Skin of body (tissue), 2 donors: ENCODE results near the gene ONECUT3. TPM values are rescaled to one million over a fixed set of nuclear protein-coding genes. Genes with fewer than 3 reads are reported as not detected.
"Not testable (repeated sequence)": the region's sequence is repeated elsewhere in the genome, so short reads cannot be mapped to it uniquely, and the experiment has no call there.

Experiments used
- DNase-seq: peaks from one replicate; lab custom pipeline; 2025; lab: John Stamatoyannopoulos, UW
- total RNA-seq: library from RNA; depleted of rRNA; stranded (reverse); fragments of >200 nt; gene quantifications from one replicate; pipeline ENCODE4 v1.2.3, GENCODE V29; 2014

ONECUT3 gene
- not detected for total RNA-seq

DNA sequence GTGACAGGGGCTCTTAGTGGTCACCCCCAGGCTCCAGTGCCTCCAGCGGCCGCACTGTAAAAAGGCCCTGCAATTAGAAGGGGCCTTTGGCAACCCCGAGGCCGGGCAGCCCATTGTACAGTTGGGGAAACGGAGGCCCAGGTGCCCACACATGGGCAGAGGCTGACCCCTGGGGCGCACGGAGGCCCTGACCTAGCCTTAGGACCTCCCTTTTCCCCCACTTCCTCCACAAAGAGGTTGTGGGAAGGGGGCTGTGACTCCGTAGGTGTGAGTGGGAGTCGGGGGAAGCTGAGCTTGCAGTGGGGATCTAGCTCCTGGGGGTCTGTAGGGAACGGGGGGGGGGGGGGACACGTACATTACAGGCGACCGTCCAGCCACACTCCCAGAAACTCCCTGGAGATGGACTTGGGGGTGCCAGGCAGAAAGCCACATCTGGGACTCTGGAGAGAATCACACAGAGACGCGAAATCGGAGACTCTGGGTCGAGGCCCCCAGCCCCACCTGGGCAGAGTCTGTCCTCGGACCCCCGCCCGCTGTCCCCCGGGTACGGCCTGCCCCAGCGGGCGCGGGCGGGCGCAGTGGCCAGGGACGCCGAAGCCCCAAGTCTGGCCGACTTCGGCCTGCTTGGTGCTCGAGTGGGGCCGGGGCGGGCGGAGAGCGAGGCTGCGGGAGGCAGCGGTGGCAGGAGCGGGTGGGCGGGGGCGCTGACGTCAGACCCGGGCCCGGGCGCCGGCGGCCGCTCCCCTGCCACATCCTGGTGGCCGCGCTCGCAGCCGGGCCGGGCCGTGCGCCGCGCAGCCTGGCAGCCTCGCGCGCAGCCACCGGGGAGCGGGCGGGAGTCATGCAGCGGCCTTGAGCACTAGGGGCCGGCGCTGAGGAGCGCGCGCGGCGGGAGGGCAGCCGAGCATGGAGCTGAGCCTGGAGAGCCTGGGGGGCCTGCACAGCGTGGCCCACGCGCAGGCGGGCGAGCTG is at the start of gene ONECUT3:
Gene ONECUT3, plus strand, starts transcription at position 750 of the 972 bp plus-strand sequence. Its CDS starts 157 bp downstream, at position 907.
- no peak for DNase-seq

DNA sequence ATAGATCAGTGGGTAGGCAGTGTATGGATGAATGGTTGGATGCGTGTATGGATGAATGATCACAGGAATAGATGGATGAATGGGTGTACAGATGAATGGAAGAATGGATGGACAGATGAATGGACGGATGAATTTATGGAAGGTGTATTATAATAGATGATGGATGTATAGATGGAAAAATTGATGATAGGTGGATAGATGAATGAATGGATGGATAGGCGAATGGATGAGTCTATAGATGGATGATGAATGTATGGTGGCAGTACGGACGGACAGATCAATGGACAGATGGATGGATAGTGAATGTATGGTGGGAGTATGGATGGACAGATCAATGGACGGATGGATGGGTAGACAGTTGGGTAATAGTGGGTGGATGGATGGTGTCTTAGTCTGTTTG is 49.0 kb upstream of the ONECUT3 start:
- no peak for DNase-seq

DNA sequence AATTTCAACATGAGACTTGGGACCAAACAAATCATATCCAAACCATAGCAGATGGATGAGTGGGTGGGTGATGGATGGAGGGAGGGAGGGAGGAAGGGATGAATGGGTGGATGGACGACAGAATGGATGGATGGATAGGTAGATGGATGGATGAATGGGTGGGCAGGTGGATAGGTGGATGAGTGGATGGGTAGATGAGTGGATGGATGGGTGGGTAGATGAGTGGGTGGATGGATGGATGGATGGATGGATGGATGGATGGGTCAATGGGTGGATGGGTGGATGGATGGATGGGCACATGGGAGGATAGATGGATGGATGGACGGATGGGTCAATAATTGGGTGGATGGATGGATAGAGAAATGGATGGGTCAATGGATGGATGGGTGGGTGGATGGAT is 47.9 kb upstream of the ONECUT3 start:
- DNase-seq: no peak

DNA sequence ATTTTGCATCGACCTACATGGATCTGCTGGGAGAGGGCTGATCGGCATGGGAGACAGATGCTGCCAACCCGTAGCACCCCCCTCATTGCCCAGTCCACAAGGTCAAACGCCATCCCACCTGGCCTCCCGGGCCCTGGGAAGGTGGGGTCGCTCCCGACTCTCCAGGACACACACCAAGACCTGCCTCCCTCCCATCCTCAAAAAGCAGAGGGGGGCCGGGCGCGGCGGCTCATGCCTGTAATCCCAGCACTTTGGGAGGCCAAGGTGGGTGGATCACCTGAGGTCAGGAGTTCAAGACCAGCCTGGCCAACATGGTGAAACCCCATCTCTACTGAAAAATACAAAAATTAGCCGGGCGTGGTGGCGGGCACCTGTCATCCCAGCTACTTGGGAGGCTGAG is 46.7 kb upstream of the ONECUT3 start:
- not testable (repeated sequence) for DNase-seq

DNA sequence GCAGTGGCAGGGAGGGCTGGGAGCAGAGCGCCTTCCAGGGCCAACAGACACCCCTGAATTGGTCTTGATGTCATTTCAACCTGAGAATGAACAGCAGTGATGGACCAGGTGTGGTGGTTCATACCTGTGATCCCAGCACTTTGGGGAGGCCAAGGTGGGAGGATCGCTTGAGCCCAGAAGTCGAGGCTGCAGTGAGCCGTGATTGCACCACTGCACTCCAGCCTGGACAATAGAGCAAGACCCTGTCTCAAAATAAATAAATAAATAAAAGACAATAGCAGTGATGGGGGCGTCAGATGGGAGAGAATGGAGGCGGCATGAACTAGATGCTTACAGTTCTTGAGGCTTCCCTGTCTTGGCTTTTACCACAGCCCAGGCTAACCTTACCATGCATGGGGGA is 46.1 kb upstream of the ONECUT3 start:
- DNase-seq: no peak

DNA sequence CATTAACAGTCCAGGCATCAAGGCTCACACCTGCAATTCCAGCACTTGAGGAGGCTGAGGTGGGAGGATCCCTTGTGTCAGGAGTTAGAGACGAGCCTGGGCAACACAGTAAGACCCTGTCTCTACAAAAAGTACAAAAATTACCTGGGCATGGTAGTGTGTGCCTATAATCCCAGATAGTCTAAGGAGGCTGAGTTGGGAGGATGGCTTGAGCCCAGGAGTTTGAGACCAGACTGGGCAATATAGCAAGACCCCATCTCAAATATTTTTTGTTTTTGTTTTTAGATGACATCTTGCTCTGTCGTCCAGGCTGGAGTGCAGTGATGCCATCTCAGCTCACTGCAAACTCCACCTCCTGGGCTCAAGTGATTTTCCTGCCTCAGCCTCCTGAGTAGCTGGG is 40.1 kb upstream of the ONECUT3 start:
- no peak for DNase-seq

DNA sequence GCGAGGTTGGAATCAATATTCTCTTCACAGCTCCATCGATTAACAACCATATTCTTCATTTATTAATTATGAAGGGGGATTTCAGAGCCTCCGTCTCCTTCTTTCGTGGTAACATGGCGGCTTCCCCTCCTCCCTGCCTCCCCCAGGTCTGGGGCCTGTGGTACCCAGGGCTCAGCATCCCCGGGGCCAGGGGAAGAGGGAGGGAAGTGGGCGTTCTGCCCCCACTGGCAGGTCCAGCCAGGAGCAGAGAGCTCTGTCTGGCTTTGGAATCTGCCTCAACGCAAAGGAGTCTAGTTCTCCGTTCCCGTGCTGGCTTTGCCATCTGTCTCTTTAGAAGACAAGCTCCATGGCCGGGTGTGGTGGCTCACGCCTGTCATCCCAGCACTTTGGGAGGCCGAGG is 37.8 kb upstream of the ONECUT3 start:
- DNase-seq: no peak

DNA sequence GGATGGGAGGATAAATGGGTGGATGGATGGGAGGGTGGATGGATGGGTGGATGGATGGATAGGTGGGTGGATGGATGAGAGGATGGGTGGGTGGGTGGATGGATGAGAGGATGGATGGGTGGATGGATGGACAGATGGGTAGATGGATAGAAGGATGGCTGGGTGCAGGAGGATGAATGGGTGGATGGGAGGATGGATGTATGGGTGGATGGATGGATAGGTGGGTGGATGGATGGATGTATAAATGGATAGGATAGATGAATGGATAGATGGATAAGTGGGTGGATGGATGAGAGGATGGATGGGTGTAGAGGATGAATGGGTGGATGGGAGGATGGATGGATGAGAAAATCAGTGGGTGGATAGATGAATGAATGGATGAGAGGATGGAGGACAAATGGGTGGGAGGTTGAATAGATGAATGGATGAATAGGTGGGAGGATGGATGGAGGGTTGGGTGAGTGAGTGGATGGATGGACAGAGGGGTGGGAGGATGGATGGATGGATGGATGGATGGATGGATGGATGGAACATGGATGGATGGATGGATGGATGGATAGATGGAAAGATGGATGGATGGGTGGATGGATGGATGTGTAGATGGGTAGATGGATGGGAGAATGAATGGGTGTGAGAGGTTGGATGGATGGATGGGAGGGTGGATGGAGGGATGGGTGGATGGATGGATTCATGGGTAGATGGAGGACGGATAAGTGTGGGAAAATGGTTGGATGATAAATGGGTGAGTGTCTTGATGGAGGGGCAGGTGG is 35.9 kb upstream of the ONECUT3 start:
- no peak for DNase-seq

DNA sequence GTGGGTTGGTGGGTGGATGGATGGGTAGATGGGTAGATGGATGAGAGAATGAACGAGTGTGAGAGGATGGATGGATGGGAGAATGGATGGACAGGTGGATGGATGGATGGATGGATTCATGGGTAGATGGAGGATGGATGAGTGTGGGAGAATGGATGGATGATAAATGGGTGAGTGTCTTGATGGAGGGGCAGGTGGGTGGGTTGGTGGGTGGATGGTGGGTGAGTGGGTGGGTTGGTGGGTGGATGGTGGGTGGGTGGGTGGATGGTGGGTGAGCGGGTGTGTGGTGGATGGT is 35.4 kb upstream of the ONECUT3 start:
- no peak for DNase-seq

DNA sequence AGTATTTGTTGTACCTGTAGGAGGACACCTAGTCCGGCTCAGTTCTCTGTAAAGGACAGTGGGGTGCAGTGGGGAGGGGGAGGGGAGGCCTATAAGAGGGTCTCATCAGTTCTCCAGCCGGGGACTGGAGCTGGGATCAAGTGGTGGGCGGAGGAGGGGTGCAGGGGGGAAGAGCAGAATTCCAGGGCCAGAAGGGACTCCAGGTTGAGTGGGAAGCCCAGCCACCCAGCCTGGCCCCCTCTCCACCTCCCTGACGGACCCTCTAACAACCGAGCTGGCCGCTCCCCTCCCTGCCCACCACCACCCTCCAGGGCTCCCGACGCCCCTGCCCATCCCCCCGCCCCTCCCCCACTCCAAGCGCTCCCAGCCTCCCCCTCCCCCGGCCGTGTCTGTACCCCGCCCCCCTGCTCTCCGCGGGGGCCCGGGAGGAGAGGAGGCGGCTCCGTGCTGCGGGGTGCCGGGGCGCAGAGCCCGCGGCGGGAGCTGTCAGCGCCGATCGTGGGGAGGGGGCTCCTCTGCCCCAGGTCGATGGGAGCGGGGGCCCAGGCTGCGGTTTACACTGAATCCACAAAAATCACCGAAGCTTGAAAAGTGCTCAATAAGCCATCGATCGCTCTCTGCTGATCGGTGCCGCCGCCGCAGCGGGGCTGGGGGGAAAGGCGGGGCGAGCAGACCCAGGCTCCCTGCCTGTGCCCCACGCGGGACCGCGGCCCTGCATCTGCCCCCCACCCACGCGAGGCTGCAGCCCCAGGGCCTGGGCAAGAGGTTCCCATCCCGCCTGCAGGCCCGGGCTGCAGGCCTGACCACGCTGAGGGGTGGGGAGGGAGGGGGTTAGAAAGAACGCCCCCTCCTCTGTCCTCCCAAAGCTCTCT is 34.6 kb upstream of the ONECUT3 start:
- no peak for DNase-seq

DNA sequence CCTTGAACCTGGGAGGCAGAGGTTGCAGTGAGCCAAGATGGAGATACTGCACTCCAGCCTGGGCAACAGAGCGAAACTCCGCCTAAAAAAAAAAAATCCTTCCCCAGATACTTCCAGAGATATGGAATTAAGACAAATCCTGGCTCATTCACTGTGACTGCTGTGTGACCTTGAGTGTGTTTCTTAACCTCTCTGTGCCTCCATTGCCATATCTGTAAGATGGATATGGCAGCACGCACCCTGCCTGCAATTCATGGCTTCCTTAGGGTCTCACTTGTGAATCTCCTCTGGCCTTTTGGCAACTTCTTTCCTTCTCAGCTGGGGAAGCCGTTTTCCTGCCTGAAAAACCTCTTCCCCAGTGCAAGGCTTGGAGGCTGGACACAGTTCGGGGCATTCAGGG is 33.8 kb upstream of the ONECUT3 start:
- DNase-seq: no peak

DNA sequence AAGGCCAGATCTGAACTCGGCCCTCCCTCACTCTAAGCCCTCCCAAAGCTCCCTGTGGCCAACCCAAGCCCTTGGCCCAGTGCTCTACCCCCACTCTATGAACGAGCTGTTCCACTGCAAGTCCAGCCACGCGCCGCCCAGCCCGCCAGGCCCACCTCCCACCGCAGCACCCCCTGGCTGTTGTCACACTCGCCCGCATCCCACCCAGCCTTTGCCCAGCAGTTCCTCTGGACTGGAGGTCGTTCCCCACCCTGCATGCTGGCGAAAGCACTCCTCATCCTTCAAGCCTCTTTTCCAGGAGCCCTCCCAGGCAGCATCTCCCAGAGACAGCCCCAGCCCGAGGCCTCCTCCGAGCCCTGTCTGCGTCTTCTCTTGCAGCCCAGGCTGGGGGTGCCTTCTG is 33.1 kb upstream of the ONECUT3 start:
- no peak for DNase-seq

DNA sequence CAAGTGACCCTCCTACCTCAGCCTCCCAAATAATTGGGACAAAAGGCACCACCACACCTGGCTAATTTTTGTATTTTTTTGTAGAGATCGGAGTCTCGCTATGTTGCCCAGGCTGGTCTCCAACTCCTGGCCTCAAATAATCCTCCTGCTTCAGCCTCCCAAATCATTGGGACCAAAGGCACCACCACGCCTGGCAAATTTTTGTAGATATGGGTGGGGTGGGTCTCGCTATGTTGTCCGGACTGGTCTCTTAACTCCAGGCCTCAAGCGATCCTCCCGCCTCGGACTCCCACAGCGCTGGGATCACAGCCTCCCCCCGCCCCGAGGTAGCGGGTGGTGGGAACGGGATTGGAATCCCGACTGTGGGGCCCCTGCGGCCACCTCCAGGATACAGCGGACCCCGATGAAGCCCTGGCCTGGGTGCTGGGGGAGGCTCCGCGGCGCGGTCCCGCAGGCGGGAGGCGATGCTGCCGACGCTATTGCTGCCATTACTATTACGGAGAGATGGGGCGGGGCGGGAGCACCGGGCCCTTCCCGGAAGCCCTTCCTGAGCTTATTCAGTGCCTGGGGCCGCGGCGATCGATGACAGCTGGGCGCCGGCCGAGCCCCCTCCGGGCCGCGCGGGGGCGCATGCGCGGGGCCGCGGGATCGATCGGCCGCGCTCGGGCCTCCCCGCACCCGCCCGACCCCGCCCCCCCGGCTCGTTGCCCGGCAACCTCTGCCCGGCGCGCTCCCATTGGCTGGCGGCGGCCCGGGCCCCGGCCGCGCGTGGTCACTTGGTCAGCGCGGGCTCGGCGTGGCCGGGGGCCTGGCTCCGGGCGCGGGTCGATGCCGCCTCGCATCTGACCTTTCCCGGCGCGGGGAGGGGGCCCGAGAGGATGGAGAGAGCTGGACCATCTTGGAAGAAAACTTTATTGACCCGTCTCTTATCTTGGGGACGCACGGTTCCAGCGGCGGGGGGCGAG is 27.9 kb upstream of the ONECUT3 start:
- no peak for DNase-seq

DNA sequence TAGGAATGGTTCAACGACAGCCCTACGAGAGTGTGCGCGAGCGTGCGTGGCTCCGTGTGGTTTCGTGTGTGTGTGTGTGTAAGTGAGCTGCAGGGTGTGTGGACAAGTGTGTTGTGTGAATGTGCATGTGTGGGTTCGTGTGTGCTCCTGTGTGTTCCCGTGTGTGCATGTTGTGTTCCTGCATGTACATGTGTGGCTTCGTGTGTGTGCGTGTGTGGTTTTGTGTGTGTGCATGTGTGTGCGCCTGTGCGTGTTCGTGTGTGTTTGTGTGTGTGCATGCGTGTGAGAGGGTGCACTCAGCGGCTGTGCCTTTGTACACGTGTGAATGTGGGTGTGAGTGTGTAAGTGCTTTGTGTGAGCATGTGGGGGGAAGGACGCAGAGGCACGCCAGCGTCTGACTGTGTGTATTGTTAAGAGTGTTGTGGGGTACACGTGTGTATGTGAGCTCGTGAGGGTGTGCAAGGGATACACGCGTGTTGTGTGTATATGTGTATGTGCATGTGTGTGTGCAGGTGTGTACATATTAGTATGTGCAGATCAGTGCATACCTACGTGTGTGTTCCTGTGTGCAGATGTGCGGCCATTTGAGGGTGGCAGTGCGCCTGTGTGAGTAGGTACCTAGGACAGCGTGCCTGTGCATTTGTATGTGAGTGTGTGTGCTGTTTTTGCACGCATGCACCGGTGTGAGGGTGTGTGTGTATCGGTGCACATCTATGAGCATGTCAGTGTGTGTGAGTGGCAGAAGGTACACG is 24.3 kb upstream of the ONECUT3 start:
- no peak for DNase-seq

DNA sequence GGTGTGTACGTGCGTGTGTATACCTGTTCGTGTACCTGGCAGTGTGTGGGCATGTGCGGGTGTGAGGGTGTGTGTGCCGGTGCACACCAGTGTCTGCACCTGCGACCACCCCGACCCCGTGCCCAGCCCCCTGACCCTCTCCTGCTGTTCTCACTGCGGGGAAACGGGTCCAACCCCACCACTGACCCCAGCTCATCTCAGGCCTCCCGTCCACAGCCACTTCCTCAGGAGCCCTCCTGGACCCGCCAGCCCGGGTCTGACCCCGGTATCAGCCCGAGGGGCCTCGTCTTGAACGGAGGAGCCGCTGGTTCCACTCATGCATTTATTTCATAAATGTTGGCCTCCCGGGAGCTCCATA is 23.8 kb upstream of the ONECUT3 start:
- no peak for DNase-seq

DNA sequence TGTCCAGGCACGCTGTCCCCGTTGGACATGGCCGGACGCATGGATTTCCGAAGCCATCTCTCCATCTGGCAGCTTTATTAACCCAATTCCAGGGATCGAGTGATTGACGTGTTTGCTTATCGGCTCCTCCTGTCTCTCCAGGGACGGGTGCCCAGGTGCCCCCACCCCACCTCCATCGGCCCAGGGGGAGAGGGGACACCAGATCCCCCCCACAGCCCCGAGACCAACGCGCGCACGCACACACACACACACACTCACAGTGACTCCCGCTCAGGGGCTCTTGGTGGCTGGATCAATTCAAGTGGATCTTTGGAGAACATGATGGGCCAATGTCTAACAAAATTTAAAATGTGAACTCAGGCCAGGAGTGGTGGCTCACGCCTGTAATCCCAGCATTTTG is 23.1 kb upstream of the ONECUT3 start:
- DNase-seq: no peak

DNA sequence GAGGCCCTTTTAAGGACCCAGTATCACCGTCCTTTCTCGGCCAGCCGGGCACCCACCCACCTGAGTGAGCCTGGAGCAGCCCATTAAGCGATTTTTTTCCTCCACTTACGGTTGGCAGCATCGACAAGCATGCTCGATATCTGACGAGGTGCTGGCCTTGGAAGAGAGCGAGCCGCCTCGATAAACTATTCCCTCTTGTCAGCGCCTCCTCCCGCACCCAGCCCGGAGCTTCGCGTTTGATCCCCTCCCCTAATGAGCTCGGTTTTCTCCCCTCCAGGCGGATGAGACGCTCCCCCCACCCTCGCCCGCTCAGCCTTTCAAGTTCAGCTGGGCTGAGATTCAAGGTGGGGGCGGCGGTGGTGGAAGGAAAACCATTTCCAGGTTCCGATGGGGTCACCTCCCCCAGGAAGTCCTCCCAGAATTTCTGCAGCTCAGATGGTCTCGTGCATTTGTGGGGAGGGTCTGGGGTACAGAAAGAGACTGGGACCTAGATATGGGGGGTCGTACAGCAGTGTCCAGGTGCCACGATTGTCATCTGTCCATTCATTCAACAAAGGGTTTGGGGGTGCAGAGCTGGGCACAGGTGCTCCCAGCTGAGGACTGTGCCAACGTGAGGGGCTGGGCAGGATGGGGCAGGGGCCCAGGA is 18.9 kb upstream of the ONECUT3 start:
- no peak for DNase-seq

DNA sequence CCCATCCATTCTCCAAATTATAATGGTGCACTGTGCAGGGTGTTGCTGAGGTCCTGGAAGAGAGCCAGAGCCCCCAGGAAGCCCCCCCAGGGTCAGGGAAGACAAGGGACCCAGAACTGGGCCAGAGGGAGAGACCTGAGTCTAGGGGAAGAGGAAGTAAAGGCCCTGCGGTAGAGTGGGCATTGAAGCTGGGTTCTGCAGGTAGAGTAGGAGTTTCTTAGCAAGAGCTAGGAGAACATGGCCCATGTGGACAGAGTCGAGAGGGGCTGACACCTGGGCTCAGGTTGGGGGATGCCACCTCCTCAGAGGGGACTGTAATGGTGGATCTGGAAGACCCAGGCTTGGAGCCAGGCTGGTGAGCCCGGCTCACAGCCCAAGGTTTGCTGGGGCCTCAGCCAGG is 17.0 kb upstream of the ONECUT3 start:
- no peak for DNase-seq

DNA sequence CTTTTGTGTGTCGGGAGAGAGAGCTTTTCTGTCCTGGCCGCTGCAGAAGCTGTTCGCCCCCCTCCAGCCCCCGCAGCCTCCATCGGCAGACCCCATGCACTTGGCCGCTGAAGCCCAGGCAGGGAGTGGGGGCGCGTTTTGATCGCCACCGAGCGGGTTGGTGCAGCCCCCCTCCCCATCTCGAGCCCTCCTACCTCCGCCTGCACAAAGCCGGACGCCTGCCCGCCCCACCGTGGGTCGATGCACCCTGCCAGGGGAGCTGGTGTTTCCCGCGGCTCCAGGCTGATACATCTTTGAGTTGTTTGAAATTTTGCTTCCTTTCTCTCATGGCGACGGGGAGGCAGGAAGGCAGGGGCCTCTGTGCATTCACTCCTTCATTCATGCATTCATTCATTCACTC is 16.4 kb upstream of the ONECUT3 start:
- DNase-seq: no peak
